H9 (cell line): Measurements from ENCODE around the gene DUSP18. TPM values are rescaled to one million over a fixed set of nuclear protein-coding genes. Genes with fewer than 3 reads are reported as not detected.

Experiments
- DNase-seq: peaks from one replicate; pipeline ENCODE4 v3.0.0-alpha.2; 2017
- H2AFZ ChIP-seq: one replicate; pipeline ENCODE4 v1.6.1; 2013; ENCODE audit warnings: mild to moderate bottlenecking, low read length, control low read depth, moderate library complexity
- H2AK5ac ChIP-seq: 2 replicates; pipeline ENCODE4 v1.6.1; 2013; ENCODE audit warnings: low read length, control low read depth, mixed read lengths; ENCODE audit not compliant: insufficient read length
- H2BK120ac ChIP-seq: one replicate; pipeline ENCODE4 v1.6.1; 2013; ENCODE audit warnings: low read depth, mild to moderate bottlenecking, low read length, control low read depth, inconsistent platforms; ENCODE audit not compliant: poor library complexity, severe bottlenecking
- H2BK12ac ChIP-seq: 2 replicates; pipeline ENCODE4 v1.6.1; 2013; ENCODE audit warnings: low read length, control low read depth, mixed read lengths, low read depth; ENCODE audit not compliant: insufficient read length
- H2BK15ac ChIP-seq: 2 replicates; pipeline ENCODE4 v1.6.1; 2013; ENCODE audit warnings: low read depth, low read length, control low read depth
- H2BK20ac ChIP-seq: one replicate; pipeline ENCODE4 v1.6.1; 2013; ENCODE audit warnings: low read depth, mild to moderate bottlenecking, low read length, control low read depth, inconsistent platforms; ENCODE audit not compliant: poor library complexity, severe bottlenecking
- H2BK5ac ChIP-seq: 2 replicates; pipeline ENCODE4 v1.6.1; 2013; ENCODE audit warnings: low read length, control low read depth, mixed read lengths; ENCODE audit not compliant: insufficient read length
- H3K14ac ChIP-seq: 2 replicates; pipeline ENCODE4 v1.6.1; 2013; ENCODE audit warnings: low read length, control low read depth; ENCODE audit not compliant: insufficient read depth
- H3K18ac ChIP-seq: 2 replicates; pipeline ENCODE4 v1.6.1; 2013; ENCODE audit warnings: low read depth, mild to moderate bottlenecking, mixed read lengths, low read length, control low read depth; ENCODE audit not compliant: insufficient read length
- H3K23ac ChIP-seq: 2 replicates; pipeline ENCODE4 v1.6.1; 2013; ENCODE audit warnings: low read length, control low read depth, mixed read lengths, low read depth; ENCODE audit not compliant: insufficient read length
- H3K23me2 ChIP-seq: 2 replicates; pipeline ENCODE4 v1.6.1; 2013; ENCODE audit warnings: low read depth, mild to moderate bottlenecking, mixed read lengths, low read length, control low read depth; ENCODE audit not compliant: insufficient read length, poor library complexity, severe bottlenecking
- H3K27ac ChIP-seq: 2 replicates; pipeline ENCODE4 v1.5.1; 2013; ENCODE audit warnings: low read length, control low read depth, mixed read lengths, low read depth; ENCODE audit not compliant: insufficient read length
- H3K27me3 ChIP-seq: 2 replicates; pipeline ENCODE4 v1.6.1; 2013; ENCODE audit warnings: low read length, control low read depth, inconsistent platforms; ENCODE audit not compliant: insufficient read depth
- H3K4ac ChIP-seq: 2 replicates; pipeline ENCODE4 v1.6.1; 2013; ENCODE audit warnings: low read depth, mild to moderate bottlenecking, control low read depth, inconsistent platforms, low read length, moderate library complexity
- H3K4me1 ChIP-seq: 2 replicates; pipeline ENCODE4 v1.6.1; 2013; ENCODE audit warnings: low read length, control low read depth, inconsistent platforms; ENCODE audit not compliant: insufficient read depth
- H3K4me2 ChIP-seq: 2 replicates; pipeline ENCODE4 v1.6.1; 2013; ENCODE audit warnings: low read length, control low read depth, mixed read lengths; ENCODE audit not compliant: insufficient read length, insufficient read depth
- H3K56ac ChIP-seq: 2 replicates; pipeline ENCODE4 v1.6.1; 2013; ENCODE audit warnings: low read depth, mild to moderate bottlenecking, mixed read lengths, low read length, control low read depth; ENCODE audit not compliant: insufficient read length
- H3K79me1 ChIP-seq: 2 replicates; pipeline ENCODE4 v1.6.1; 2013; ENCODE audit warnings: low read depth, mild to moderate bottlenecking, moderate library complexity, low read length, control low read depth, inconsistent platforms; ENCODE audit not compliant: insufficient read depth, poor library complexity, severe bottlenecking
- H3K79me2 ChIP-seq: 2 replicates; pipeline ENCODE4 v1.6.1; 2013; ENCODE audit warnings: low read length, control low read depth, inconsistent platforms; ENCODE audit not compliant: insufficient read depth
- H3K9ac ChIP-seq: 2 replicates; pipeline ENCODE4 v1.6.1; 2013; ENCODE audit warnings: low read length, control low read depth, mixed read lengths; ENCODE audit not compliant: insufficient read length; ENCODE audit errors: extremely low read depth
- H3K9me3 ChIP-seq: one replicate; pipeline ENCODE4 v1.6.1; 2013; ENCODE audit warnings: low read depth, low read length, inconsistent platforms; ENCODE audit not compliant: control insufficient read depth
- H3T11ph ChIP-seq: one replicate; pipeline ENCODE4 v1.6.1; 2013; ENCODE audit warnings: mild to moderate bottlenecking, low read length, control low read depth, inconsistent platforms
- H4K20me1 ChIP-seq: one replicate; pipeline ENCODE4 v1.6.1; 2013; ENCODE audit not compliant: control insufficient read depth, insufficient read length, insufficient read depth
- H4K5ac ChIP-seq: 2 replicates; pipeline ENCODE4 v1.6.1; 2013; ENCODE audit warnings: low read depth, mild to moderate bottlenecking, mixed read lengths, low read length, control low read depth; ENCODE audit not compliant: insufficient read length
- H4K8ac ChIP-seq: replicated peaks from 2 replicates; pipeline ENCODE4 v1.6.1; 2013; ENCODE audit warnings: low read length, control low read depth, mixed read lengths, low read depth; ENCODE audit not compliant: insufficient read length
- H4K91ac ChIP-seq: 2 replicates; pipeline ENCODE4 v1.6.1; 2013; ENCODE audit warnings: low read depth, mild to moderate bottlenecking, moderate library complexity, mixed read lengths, low read length, control low read depth; ENCODE audit not compliant: insufficient read length
- H3K27ac Mint-ChIP-seq, 3 experiments: 2 replicates in 2 of 3; 3 replicates in 1 of 3; pipeline ENCODE4 v1.8.0; 2020 to 2021; ENCODE audit warnings: mixed read lengths in 3 of 3, mild to moderate bottlenecking in 1 of 3, moderate library complexity in 1 of 3
- H3K27me3 Mint-ChIP-seq: 2 replicates; pipeline ENCODE4 v1.8.0; 2021; ENCODE audit warnings: low read depth, mild to moderate bottlenecking, moderate library complexity, mixed read lengths
- H3K36me3 Mint-ChIP-seq, 3 experiments: 2 replicates in 2 of 3; 3 replicates in 1 of 3; pipeline ENCODE4 v1.8.0; 2020 to 2021; ENCODE audit warnings: low read depth in 3 of 3, mixed read lengths in 3 of 3; ENCODE audit not compliant: insufficient read depth in 1 of 3
- H3K4me1 Mint-ChIP-seq, 2 experiments: 2 replicates each; pipeline ENCODE4 v1.8.0; 2020; ENCODE audit warnings: mixed read lengths in 2 of 2
- H3K4me3 Mint-ChIP-seq, 2 experiments: 2 replicates in 1 of 2; 3 replicates in 1 of 2; pipeline ENCODE4 v1.8.0; 2020 to 2021; ENCODE audit warnings: mild to moderate bottlenecking in 2 of 2, mixed read lengths in 2 of 2, moderate library complexity in 1 of 2
- H3K9me3 Mint-ChIP-seq, 2 experiments: 2 replicates in 1 of 2; 3 replicates in 1 of 2; pipeline ENCODE4 v1.8.0; 2020; ENCODE audit warnings: mild to moderate bottlenecking in 2 of 2, mixed read lengths in 2 of 2, moderate library complexity in 1 of 2
- CTCF ChIP-seq: fragments of 200-600 bp; sonication (generic); conservative IDR thresholded peaks from 3 replicates; pipeline ENCODE4 v1.8.0; 2021; ENCODE audit warnings: antibody characterized with exemption, mild to moderate bottlenecking
- WGBS: extraction: QIAGEN DNeasy Blood & Tissue Kit; methylation state at CpG from one replicate; pipeline ENCODE4 v1.1.7; 2013; ENCODE audit warnings: missing lambda C conversion rate, low lambda C conversion rate, mixed read lengths; ENCODE audit not compliant: insufficient read length; ENCODE audit errors: extremely low coverage; 5-methylcytosine and 5-hydroxymethylcytosine counted together
- total RNA-seq: library from RNA; stranded (reverse); gene quantifications from 2 replicates; pipeline ENCODE4 v1.2.1, GENCODE V29; 2021

Gene DUSP18
- total RNA-seq, 1 experiment from 2014 or later: 2.6 TPM

GRCh38 chr22:30695871-30696655, 28.4 kb upstream of the DUSP18 start:
- WGBS: no CpG with 5 or more reads among the region's 7 CpGs
- no peaks in the 10 kb centered on the region for H3K9me3 ChIP-seq
- Mint-ChIP-seq H3K27ac (no peak overlapping the region), H3K27me3 (peaks cover 30% of the 10 kb centered on the region), H3K36me3 (no peaks in the 10 kb centered on the region; a peak in 1 of 7 replicates), H3K4me3 (peak overlapping the region; percentile 64 to 82), H3K9me3 (no peaks in the 10 kb centered on the region), H3K4me1 (peaks cover 14% of the 10 kb centered on the region in 2 experiments)
- no peak overlapping the region for H3K56ac ChIP-seq
- H3K79me2 ChIP-seq: no peaks in the 10 kb centered on the region
- H4K5ac ChIP-seq: no peak overlapping the region
- no peak overlapping the region for H3K9ac ChIP-seq
- no peak overlapping the region for H4K91ac ChIP-seq
- no peak overlapping the region for H3K4ac ChIP-seq
- H2BK15ac ChIP-seq: no peak overlapping the region
- H3K27me3 ChIP-seq: peaks cover 9% of the 10 kb centered on the region; the same call in 1 of the 2 replicates
- H4K20me1 ChIP-seq: no peaks in the 10 kb centered on the region
- no peak overlapping the region for H3K27ac ChIP-seq
- no peak overlapping the region for H2AFZ ChIP-seq
- H3K18ac ChIP-seq: no peak overlapping the region
- no peak overlapping the region for H2BK5ac ChIP-seq
- no peak overlapping the region for H2BK12ac ChIP-seq
- no peak overlapping the region for H4K8ac ChIP-seq
- H2BK20ac ChIP-seq: no peak overlapping the region
- H2AK5ac ChIP-seq: no peak overlapping the region
- no peak overlapping the region for H2BK120ac ChIP-seq
- H3K23me2 ChIP-seq: peaks cover 6% of the 10 kb centered on the region
- H3K23ac ChIP-seq: no peak overlapping the region
- no peak for DNase-seq
- H3K14ac ChIP-seq: no peak overlapping the region
- no peaks in the 10 kb centered on the region; the same call in 1 of the 2 replicates for H3K4me1 ChIP-seq
- no peaks in the 10 kb centered on the region for H3K79me1 ChIP-seq
- no peak for TF ChIP-seq CTCF
- H3K4me2 ChIP-seq: peak overlapping the region; percentile 37
- no peak overlapping the region for H3T11ph ChIP-seq
